Sigmoid colon (tissue), 7 donors: ENCODE results near the gene NAP1L4. TPM values are rescaled to one million over a fixed set of nuclear protein-coding genes. Genes with fewer than 3 reads are reported as not detected.

Experiments
- DNase-seq: peaks from one replicate; pipeline ENCODE4 v3.0.0-alpha.2; 2019
- H3K27ac ChIP-seq, 4 donors: fragments of 200-600 bp; sonication (generic); one replicate each; pipeline ENCODE4 v1.5.1; 2016 to 2019; ENCODE audit warnings: mild to moderate bottlenecking in 1 of 4
- H3K27me3 ChIP-seq, 3 donors: fragments of 200-600 bp; sonication (generic); one replicate each; pipeline ENCODE4 v1.5.1; 2019; ENCODE audit warnings: mild to moderate bottlenecking in 1 of 3
- H3K36me3 ChIP-seq, 4 donors: fragments of 200-600 bp; sonication (generic); one replicate each; pipeline ENCODE4 v1.5.1; 2016 to 2019
- H3K4me1 ChIP-seq, 4 donors: fragments of 200-600 bp; sonication (generic); one replicate each; pipeline ENCODE4 v1.5.1; 2017 to 2019
- H3K4me3 ChIP-seq, 4 donors: fragments of 200-600 bp; sonication (generic); one replicate each; pipeline ENCODE4 v1.5.1; 2017 to 2019; ENCODE audit warnings: mild to moderate bottlenecking in 2 of 4, moderate library complexity in 1 of 4
- H3K9me3 ChIP-seq, 4 donors: fragments of 200-600 bp in 3 of 4; sonication (generic) in 3 of 4; one replicate each; pipeline versions ENCODE4 v1.5.1 to v1.6.1; 2013 to 2019
- CTCF ChIP-seq, 4 experiments: fragments of 450-650 bp in 3 of 4; fragments of 200-600 bp in 1 of 4; IDR thresholded peaks; one replicate each; pipeline ENCODE4 v1.5.1; 2016 to 2019; ENCODE audit warnings: antibody characterized with exemption in 4 of 4, mild to moderate bottlenecking in 3 of 4, moderate library complexity in 2 of 4
- EP300 ChIP-seq, 4 donors: sonication (generic); formaldehyde crosslinking; IDR thresholded peaks; one replicate each; pipeline ENCODE4 v1.6.1; 2017; ENCODE audit warnings: antibody characterized with exemption in 4 of 4
- POLR2A ChIP-seq, 2 donors: fragments of 450-650 bp; IDR thresholded peaks; one replicate each; pipeline ENCODE4 v1.6.1; 2016; ENCODE audit warnings: antibody characterized with exemption in 2 of 2, mild to moderate bottlenecking in 2 of 2, moderate library complexity in 2 of 2
- POLR2AphosphoS5 ChIP-seq, 4 donors: sonication (generic); formaldehyde crosslinking; IDR thresholded peaks; one replicate each; pipeline ENCODE4 v1.6.1; 2017; ENCODE audit warnings: antibody characterized with exemption in 4 of 4
- WGBS, 2 donors: extraction: QIAGEN DNeasy Blood & Tissue Kit; methylation state at CpG; one replicate each; pipeline ENCODE4 v1.1.7; 2013; 5-methylcytosine and 5-hydroxymethylcytosine counted together
- intact Hi-C: fragments of 100-400 bp; cut with DNase I; formaldehyde crosslinking; loops from one replicate; pipeline ENCODE4 v1.15.1; 2023
- polyA plus RNA-seq, 3 donors: library from polyadenylated mRNA; stranded (reverse); fragments of 200-250 nt; gene quantifications; one replicate each; pipeline ENCODE4 v1.2.3, GENCODE V29; 2013
- total RNA-seq, 4 donors: library from RNA; depleted of rRNA; stranded (reverse); fragments of >200 nt; gene quantifications; one replicate each; pipeline ENCODE4 v1.1.0, GENCODE V29; 2016
- donor health status: healthy with polysubstance abuse.
- donor health status: Bipolar disorder and iron deficiency.
- donor health status: healthy.

NAP1L4 gene
- total and polyA plus RNA-seq, 7 donors, result 55.9 to 102 (median 88.7) TPM

- no peaks in the 10 kb centered on the region for H3K9me3 ChIP-seq
- no peak overlapping the region for H3K4me3 ChIP-seq
- WGBS, 2 donors, result 94 to 96% methylated on average over 12 of the region's 12 CpGs
- no peaks in the 10 kb centered on the region for H3K27me3 ChIP-seq
- no peak for TF ChIP-seq POLR2A (IDR thresholded peaks at IDR 0.05)
- no peak for TF ChIP-seq POLR2AphosphoS5 (IDR thresholded peaks at IDR 0.05)
- no peak for TF ChIP-seq CTCF (IDR thresholded peaks at IDR 0.05)
- no peak for TF ChIP-seq EP300 (IDR thresholded peaks at IDR 0.05)
- intact Hi-C loops, result no loop called here
- peaks cover 33 to 77% (median 52%) of the 10 kb centered on the region in 4 donors for H3K36me3 ChIP-seq
- no peak for DNase-seq
- no peak overlapping the region for H3K27ac ChIP-seq
- peaks cover 0 to 10% (median 3%) of the 10 kb centered on the region in 4 donors for H3K4me1 ChIP-seq
Measured at GRCh38 chr11:3020011-3020410, 27.9 kb upstream of the NAP1L4 start.

GRCh38 chr11:3018596-3018995 is 26.5 kb upstream of the NAP1L4 start:
- TF ChIP-seq POLR2A (IDR thresholded peaks at IDR 0.05) (no peak), CTCF (IDR thresholded peaks at IDR 0.05) (no peak), POLR2AphosphoS5 (IDR thresholded peaks at IDR 0.05) (no peak), EP300 (IDR thresholded peaks at IDR 0.05) (no peak)
- 78 to 85% methylated on average over 5 of the region's 5 CpGs for WGBS, 2 donors

GRCh38 chr11:3016861-3017260 is 24.7 kb upstream of the NAP1L4 start:
- intact Hi-C loops, result no loop called here
- Histone ChIP-seq H3K36me3 (peaks cover 40 to 90% (median 74%) of the 10 kb centered on the region in 4 donors), H3K27me3 (no peaks in the 10 kb centered on the region), H3K4me1 (no peaks in the 10 kb centered on the region), H3K4me3 (no peak overlapping the region), H3K27ac (no peak overlapping the region), H3K9me3 (no peaks in the 10 kb centered on the region)
- no peak for DNase-seq
- 93 to 94% methylated on average over 11 of the region's 11 CpGs for WGBS, 2 donors
- no peak for TF ChIP-seq EP300 (IDR thresholded peaks at IDR 0.05)
- TF ChIP-seq POLR2A (IDR thresholded peaks at IDR 0.05), result no peak
- no peak for TF ChIP-seq POLR2AphosphoS5 (IDR thresholded peaks at IDR 0.05)
- no peak for TF ChIP-seq CTCF (IDR thresholded peaks at IDR 0.05)

More at GRCh38 chr11:3018596-3018995, 26.5 kb upstream of the NAP1L4 start:
- peaks cover 36 to 84% (median 61%) of the 10 kb centered on the region in 4 donors for H3K36me3 ChIP-seq
- peaks cover 0 to 10% (median 3%) of the 10 kb centered on the region in 4 donors for H3K4me1 ChIP-seq
- no peak overlapping the region for H3K4me3 ChIP-seq
- no peak overlapping the region for H3K27ac ChIP-seq
- intact Hi-C loops, result no loop called here
- no peaks in the 10 kb centered on the region for H3K27me3 ChIP-seq
- no peaks in the 10 kb centered on the region for H3K9me3 ChIP-seq
- no peak for DNase-seq

GRCh38 chr11:3015796-3016195 is 23.7 kb upstream of the NAP1L4 start:
- DNase-seq, result no peak
- Histone ChIP-seq H3K36me3 (peaks cover 45 to 100% (median 82%) of the 10 kb centered on the region in 4 donors), H3K27me3 (no peaks in the 10 kb centered on the region), H3K27ac (no peak overlapping the region), H3K4me3 (no peak overlapping the region), H3K4me1 (no peaks in the 10 kb centered on the region), H3K9me3 (no peaks in the 10 kb centered on the region)
- intact Hi-C loops, result no loop called here
- TF ChIP-seq CTCF (IDR thresholded peaks at IDR 0.05), result no peak
- no peak for TF ChIP-seq POLR2AphosphoS5 (IDR thresholded peaks at IDR 0.05)
- no peak for TF ChIP-seq EP300 (IDR thresholded peaks at IDR 0.05)
- TF ChIP-seq POLR2A (IDR thresholded peaks at IDR 0.05), result no peak
- WGBS, 2 donors, result 92 to 94% methylated on average over 10 of the region's 10 CpGs

- H3K36me3 ChIP-seq, result peaks cover 45 to 100% (median 86%) of the 10 kb centered on the region in 4 donors
- H3K27ac ChIP-seq, result no peak overlapping the region
- H3K4me3 ChIP-seq, result no peak overlapping the region
- TF ChIP-seq EP300 (IDR thresholded peaks at IDR 0.05) (no peak), CTCF (IDR thresholded peaks at IDR 0.05) (no peak), POLR2AphosphoS5 (IDR thresholded peaks at IDR 0.05) (no peak), POLR2A (IDR thresholded peaks at IDR 0.05) (no peak)
- no peak for DNase-seq
- H3K4me1 ChIP-seq, result no peaks in the 10 kb centered on the region
- no peaks in the 10 kb centered on the region for H3K9me3 ChIP-seq
- intact Hi-C loops, result no loop called here
- 71 to 81% methylated on average over 4 of the region's 4 CpGs for WGBS, 2 donors
- H3K27me3 ChIP-seq, result no peaks in the 10 kb centered on the region
Measured at GRCh38 chr11:3014943-3015342, 22.8 kb upstream of the NAP1L4 start.
